Panc1 (cell line): ENCODE measurements around the gene RHOT2. TPM values are rescaled to one million over a fixed set of nuclear protein-coding genes. Genes with fewer than 3 reads are reported as not detected.

ENCODE experiments used
- ATAC-seq: fragments of 200-7000 bp; cut with Tn5 transposase; 2 replicates; pipeline ENCODE4 v1.9.1; 2020; ENCODE audit warnings: mild to moderate bottlenecking, moderate library complexity
- BruUV-seq: library from RNA; stranded (reverse); fragments of 400-500 nt; replicated peaks from 2 replicates; lab custom pipeline; 2021; lab: Mats Ljungman, UMichigan
- CTCF ChIA-PET: fragments of 300-600 bp; sonication (Branson Sonifier 250); formaldehyde crosslinking; loops from one replicate; lab custom pipeline; 2022; ENCODE audit warnings: antibody characterized with exemption; lab: Charles Lee
- POLR2A ChIA-PET: fragments of 300-600 bp; sonication (Branson Sonifier 250); formaldehyde crosslinking; loops from one replicate; lab custom pipeline; 2022; ENCODE audit warnings: antibody characterized with exemption; lab: Charles Lee
- DNase-seq: peaks from one replicate; pipeline ENCODE4 v3.0.0-alpha.2; 2010; ENCODE audit warnings: low read depth, low spot score
- H3K27ac ChIP-seq: 2 replicates; pipeline ENCODE4 v1.5.1; 2011; ENCODE audit warnings: mild to moderate bottlenecking, low read length, inconsistent platforms
- H3K27me3 ChIP-seq: fragments of 200-500 bp; sonication (Bioruptor generic); 2 replicates; pipeline ENCODE4 v1.6.0; 2014; ENCODE audit warnings: low read length, inconsistent platforms; ENCODE audit not compliant: control insufficient read depth, insufficient read depth
- H3K36me3 ChIP-seq: fragments of 200-500 bp; sonication (Bioruptor generic); 2 replicates; pipeline ENCODE4 v1.5.1; 2014; ENCODE audit warnings: inconsistent platforms, mild to moderate bottlenecking, low read length, moderate library complexity; ENCODE audit not compliant: control insufficient read depth, insufficient read depth
- H3K4me1 ChIP-seq: 2 replicates; pipeline ENCODE4 v1.5.1; 2011; ENCODE audit warnings: inconsistent platforms, mild to moderate bottlenecking, low read length, moderate library complexity; ENCODE audit not compliant: control insufficient read depth, insufficient read depth
- H3K4me3 ChIP-seq, 2 experiments: 2 replicates each; pipeline ENCODE4 v1.5.1; 2011 to 2012; ENCODE audit warnings: low read depth in 2 of 2, low read length in 2 of 2, mild to moderate bottlenecking in 2 of 2, inconsistent platforms in 1 of 2, moderate library complexity in 1 of 2
- H3K9me3 ChIP-seq: fragments of 200-500 bp; sonication (Bioruptor generic); 2 replicates; pipeline ENCODE4 v1.5.1; 2014; ENCODE audit warnings: low read depth, mild to moderate bottlenecking, inconsistent platforms, low read length, moderate library complexity; ENCODE audit not compliant: control insufficient read depth, insufficient read depth
- POLR2AphosphoS5 ChIP-seq: IDR thresholded peaks from 2 replicates; pipeline ENCODE4 v1.6.1; 2012; ENCODE audit warnings: mild to moderate bottlenecking, low read depth, low read length, moderate library complexity
- SIN3A ChIP-seq: IDR thresholded peaks from 2 replicates; pipeline ENCODE4 v1.6.1; 2012; ENCODE audit warnings: low read depth, mild to moderate bottlenecking, low read length, moderate library complexity, borderline replicate concordance; ENCODE audit not compliant: insufficient read depth
- TCF7L2 ChIP-seq: IDR thresholded peaks from 2 replicates; pipeline ENCODE4 v1.6.1; 2011; ENCODE audit warnings: mild to moderate bottlenecking, low read depth, low read length, inconsistent platforms
- in situ Hi-C: cut with HindIII; loops from 2 replicates; pipeline ENCODE4 v1.10.0; 2016; ENCODE audit warnings: low sequenced_read_pairs, low pct_unique_long_range_greater_than_20kb
- intact Hi-C: fragments of 100-400 bp; cut with micrococcal nuclease; formaldehyde crosslinking; loops from one replicate; pipeline ENCODE4 v1.10.0; 2022; ENCODE audit not compliant: unreplicated experiment
- total RNA-seq: library from RNA; stranded (reverse); gene quantifications from one replicate; pipeline ENCODE4 v1.2.1, GENCODE V29; 2021; ENCODE audit not compliant: unreplicated experiment
- TF ChIP-seq, protein P1 (sequence below): fragments of 450-650 bp; IDR thresholded peaks from 2 replicates; pipeline ENCODE4 v1.5.1; 2017; ENCODE audit warnings: mild to moderate bottlenecking
- TF ChIP-seq, protein P2 (sequence below), 2 experiments: IDR thresholded peaks; 2 replicates each; pipeline ENCODE4 v1.6.1; 2011 to 2012; ENCODE audit warnings: low read depth in 2 of 2, control low read depth in 1 of 2, low read length in 1 of 2, mild to moderate bottlenecking in 1 of 2, moderate library complexity in 1 of 2; ENCODE audit not compliant: insufficient read depth in 1 of 2

The RHOT2 gene
- total RNA-seq, 1 experiment from 2014 or later = 195 TPM

DNA sequence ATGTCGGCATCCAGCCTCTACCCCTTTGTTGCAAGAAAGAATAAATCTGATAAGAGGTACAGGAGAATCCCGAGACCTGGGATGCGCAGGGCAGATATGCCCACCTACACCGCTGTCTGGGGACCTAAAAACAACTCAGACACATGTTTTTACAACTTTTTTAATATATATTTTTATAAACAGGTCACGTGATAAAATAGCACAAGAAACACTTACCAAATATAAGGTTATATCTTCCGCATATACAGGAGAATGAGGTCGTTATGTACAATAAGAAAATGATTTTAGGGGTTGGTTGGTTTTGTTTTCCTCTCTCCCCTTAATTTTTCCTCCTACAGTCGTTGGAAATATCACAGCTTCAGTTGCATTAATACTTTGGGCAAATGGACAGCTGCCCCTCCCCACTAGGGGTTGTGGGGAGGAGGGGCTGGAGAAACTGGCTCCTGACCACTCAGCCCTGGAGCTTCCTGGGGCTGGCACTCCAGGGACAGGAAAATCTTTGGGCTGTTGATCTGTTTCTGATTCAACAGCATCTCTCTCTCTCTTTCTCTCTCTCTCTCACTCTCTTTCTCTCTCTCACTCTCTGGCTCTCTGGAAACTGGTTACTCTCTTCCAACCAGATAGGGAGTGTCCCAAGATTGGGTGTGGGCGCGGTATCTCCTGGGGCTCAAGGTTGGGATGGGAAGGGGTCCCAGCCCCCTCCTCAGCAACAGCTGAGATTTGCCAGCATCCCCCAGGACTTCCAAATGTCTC, 24.6 kb downstream of the RHOT2 start:
- H3K27ac ChIP-seq = peak overlapping the region; percentile 29; the same call in 1 of the 2 replicates
- no peak overlapping the region for H3K4me3 ChIP-seq
- TSS peak; percentile 65 for BruUV-seq
- intact Hi-C loops (no loop called here), in situ Hi-C loops (no loop called here)
- ChIA-PET CTCF (no interaction called here), POLR2A (interaction anchor here (0.7 kb wide), 1 partner anchor 32 kb away, joined by 4 read pairs; no protein-coding TSS in a partner anchor)
- peaks cover 4% of the 10 kb centered on the region; the same call in 1 of the 2 replicates for H3K36me3 ChIP-seq
- ATAC-seq (no peak), DNase-seq (no peak)
- TF ChIP-seq TCF7L2 = no peak
- TF ChIP-seq, protein P1, sequence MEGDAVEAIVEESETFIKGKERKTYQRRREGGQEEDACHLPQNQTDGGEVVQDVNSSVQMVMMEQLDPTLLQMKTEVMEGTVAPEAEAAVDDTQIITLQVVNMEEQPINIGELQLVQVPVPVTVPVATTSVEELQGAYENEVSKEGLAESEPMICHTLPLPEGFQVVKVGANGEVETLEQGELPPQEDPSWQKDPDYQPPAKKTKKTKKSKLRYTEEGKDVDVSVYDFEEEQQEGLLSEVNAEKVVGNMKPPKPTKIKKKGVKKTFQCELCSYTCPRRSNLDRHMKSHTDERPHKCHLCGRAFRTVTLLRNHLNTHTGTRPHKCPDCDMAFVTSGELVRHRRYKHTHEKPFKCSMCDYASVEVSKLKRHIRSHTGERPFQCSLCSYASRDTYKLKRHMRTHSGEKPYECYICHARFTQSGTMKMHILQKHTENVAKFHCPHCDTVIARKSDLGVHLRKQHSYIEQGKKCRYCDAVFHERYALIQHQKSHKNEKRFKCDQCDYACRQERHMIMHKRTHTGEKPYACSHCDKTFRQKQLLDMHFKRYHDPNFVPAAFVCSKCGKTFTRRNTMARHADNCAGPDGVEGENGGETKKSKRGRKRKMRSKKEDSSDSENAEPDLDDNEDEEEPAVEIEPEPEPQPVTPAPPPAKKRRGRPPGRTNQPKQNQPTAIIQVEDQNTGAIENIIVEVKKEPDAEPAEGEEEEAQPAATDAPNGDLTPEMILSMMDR = no peak
- H3K9me3 ChIP-seq = no peaks in the 10 kb centered on the region
- no peaks in the 10 kb centered on the region for H3K27me3 ChIP-seq
- peaks cover 13% of the 10 kb centered on the region for H3K4me1 ChIP-seq

DNA sequence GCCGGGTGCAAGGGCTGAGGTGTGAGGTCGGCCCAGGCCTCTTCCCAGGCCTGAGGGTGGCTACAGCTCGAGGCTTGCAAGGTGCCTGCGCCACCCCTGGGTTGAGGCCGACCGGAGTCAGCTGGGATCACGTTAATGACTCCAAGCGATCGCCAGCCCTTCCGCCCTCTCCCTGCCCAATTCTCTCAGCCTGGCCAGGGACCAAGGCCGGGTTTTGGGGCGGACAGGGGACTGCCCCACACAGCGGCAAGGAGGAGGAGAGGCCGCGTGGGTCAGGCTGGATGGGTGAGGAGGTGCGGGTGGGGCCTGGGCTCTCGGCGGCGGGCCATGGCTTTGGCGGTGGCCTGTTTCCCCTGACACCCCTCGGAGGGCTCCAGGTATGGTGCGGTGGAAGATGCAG, 25.4 kb downstream of the RHOT2 start:
- CTCF ChIA-PET = no interaction called here
- TF ChIP-seq SIN3A = no peak
- no peak for TF ChIP-seq POLR2AphosphoS5
- TF ChIP-seq, protein P2, sequence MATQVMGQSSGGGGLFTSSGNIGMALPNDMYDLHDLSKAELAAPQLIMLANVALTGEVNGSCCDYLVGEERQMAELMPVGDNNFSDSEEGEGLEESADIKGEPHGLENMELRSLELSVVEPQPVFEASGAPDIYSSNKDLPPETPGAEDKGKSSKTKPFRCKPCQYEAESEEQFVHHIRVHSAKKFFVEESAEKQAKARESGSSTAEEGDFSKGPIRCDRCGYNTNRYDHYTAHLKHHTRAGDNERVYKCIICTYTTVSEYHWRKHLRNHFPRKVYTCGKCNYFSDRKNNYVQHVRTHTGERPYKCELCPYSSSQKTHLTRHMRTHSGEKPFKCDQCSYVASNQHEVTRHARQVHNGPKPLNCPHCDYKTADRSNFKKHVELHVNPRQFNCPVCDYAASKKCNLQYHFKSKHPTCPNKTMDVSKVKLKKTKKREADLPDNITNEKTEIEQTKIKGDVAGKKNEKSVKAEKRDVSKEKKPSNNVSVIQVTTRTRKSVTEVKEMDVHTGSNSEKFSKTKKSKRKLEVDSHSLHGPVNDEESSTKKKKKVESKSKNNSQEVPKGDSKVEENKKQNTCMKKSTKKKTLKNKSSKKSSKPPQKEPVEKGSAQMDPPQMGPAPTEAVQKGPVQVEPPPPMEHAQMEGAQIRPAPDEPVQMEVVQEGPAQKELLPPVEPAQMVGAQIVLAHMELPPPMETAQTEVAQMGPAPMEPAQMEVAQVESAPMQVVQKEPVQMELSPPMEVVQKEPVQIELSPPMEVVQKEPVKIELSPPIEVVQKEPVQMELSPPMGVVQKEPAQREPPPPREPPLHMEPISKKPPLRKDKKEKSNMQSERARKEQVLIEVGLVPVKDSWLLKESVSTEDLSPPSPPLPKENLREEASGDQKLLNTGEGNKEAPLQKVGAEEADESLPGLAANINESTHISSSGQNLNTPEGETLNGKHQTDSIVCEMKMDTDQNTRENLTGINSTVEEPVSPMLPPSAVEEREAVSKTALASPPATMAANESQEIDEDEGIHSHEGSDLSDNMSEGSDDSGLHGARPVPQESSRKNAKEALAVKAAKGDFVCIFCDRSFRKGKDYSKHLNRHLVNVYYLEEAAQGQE (IDR thresholded peaks at IDR 0.05; ENCODE audit: insufficient read depth in 1 of 2, low read depth in 2 of 2, low read length in 1 of 2) = no peak
- TF ChIP-seq, protein P1 = no peak
- TF ChIP-seq TCF7L2 = no peak
- intact Hi-C loops (no loop called here), in situ Hi-C loops (no loop called here)
- Histone ChIP-seq H3K9me3 (no peaks in the 10 kb centered on the region), H3K4me1 (peaks cover 13% of the 10 kb centered on the region), H3K36me3 (peaks cover 4% of the 10 kb centered on the region; the same call in 1 of the 2 replicates), H3K27me3 (no peaks in the 10 kb centered on the region), H3K27ac (no peak overlapping the region), H3K4me3 (no peak overlapping the region)
- BruUV-seq = no TSS peak
- no peak for ATAC-seq
- POLR2A ChIA-PET = no interaction called here
- DNase-seq = no peak
